GM18867 (cell line): Measurements from ENCODE around the gene NPAS3.
A peak's percentile ranks its signal among the peaks of the same experiment; 100 is the strongest.

Experiments
- ATAC-seq: cut with Tn5 transposase; IDR thresholded peaks from one replicate; pipeline ENCODE4 v1.9.1; 2021; ENCODE audit warnings: mild to moderate bottlenecking, moderate library complexity; ENCODE audit not compliant: unreplicated experiment

NPAS3 gene

DNA sequence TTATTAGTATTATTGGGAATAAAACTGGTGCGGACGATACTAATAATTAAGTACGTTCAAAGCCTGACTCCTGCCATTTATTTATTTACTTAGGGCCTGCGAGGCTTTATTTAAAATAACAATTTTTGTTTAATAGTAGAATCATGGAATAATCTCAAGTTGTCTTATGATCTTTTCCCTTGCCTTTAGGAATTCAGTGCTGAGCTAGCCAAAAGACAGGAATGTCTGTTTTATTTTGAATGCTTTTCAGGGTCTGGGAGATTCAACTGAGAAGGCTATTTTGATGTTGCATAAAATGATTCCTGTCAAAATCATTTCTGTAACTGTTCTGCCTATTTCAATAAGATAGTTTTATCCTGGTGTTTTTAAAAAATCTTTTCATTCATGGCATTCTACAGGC lies 522.4 kb downstream of the NPAS3 start:
- ATAC-seq, result no peak

DNA sequence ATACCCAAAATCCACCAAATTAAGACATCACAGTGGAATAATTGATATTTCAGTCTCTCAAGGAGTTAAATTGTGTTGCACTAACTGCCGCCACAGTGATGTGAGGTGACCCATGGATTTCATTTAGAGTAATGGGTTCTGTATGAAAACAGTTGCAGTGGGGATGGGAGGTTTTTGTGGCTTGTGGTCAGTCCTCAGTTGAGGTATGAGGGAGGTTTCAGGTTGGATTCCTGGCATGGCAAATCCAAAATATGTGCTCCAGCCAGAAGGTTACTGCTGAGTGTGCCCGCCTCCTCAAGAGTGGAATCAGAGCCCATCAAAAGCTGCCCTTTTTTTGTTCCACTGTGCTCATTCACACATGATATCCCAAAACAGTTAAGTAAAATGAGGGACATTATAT lies 525.1 kb downstream of the NPAS3 start:
- ATAC-seq, result no peak

DNA sequence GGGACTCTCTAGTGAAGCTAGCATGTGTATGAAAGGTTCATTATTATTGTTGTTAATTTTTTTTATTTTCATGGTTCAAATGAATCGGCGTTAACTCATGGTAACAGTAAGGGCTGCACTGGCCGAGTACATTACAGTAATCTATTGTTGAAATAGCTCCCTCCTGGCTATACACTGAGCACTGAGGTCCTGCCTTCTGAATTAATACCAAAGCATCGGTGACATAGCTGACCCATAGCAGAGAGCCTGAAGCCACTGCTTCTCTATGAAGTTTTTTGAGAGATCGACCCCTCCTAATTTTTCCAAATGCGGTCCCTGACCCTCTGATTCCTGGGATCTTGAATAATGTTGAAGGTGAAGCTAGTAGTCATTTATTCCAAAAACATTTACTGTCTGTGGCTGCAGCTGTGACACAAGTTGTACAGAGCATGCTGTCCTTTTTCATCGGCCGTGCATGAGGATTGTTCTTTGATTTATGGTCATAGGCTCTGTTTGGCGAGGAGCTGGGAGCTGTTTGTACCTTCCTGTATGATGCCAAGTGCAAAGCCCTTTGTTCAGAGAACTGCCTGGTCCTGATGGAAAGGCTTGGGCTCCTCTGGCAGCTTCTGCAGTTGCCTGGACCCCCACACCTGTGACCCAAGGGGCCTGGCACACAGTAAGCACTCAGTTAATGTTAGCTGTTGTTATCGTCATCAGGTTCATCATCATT lies 525.7 kb downstream of the NPAS3 start:
- ATAC-seq, result no peak

DNA sequence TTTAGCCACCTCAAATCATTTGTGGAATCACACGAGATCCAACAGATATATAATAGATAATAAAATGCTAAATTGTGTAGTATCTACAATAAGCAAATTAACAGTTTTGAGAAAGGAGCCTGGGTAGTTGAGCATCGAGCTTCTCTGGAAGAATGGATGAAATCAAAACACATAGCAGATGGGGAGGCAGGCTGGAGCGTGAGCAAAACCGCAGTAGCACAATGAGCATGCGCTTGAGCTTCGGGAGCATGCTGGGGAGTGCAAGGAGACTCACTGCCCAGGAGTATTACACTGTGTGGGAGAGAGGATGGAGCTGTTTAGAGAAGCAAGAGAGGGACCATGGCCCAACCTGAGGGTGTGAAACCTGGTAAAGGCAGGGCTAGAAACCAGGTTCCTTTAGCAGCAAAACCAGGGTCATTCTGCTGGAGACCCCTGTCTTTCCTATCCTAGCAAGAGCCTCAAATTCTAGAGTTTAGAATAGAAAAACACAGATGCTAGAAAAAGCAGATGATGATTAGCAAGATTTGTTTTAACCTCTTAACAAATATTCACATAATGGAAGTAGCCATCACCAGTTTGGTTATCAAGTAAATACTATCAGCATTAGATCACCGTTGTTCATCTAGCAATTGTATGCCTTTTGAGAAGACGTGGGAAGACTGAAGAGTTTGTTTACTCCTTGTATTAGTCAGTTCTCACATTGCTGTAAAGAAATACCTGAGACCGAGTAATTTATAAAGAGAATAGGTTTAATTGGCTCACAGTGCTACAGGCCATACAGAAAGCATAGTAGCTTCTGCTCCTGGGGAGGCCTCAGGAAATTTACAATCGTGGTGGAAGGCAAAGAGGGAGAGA lies 527.4 kb downstream of the NPAS3 start:
- no peak for ATAC-seq

DNA sequence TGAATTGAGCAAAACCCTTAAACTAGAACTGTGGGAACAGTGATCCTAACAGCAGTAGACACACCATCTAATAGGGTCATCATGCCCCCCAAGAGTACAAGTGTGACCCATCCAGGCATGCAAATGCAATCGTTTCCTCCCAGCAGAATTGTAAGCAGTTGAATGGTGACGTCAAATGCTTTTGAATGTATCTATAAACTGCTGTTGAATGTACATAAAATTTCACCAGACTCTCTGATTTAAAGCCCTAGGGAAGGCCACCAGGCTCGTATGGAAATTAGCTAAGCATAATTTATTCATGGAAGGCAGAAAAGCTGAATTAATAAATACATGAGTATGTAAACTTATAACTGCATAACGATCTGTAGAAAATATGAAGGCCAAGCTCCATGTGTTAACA lies 529.3 kb downstream of the NPAS3 start:
- no peak for ATAC-seq

DNA sequence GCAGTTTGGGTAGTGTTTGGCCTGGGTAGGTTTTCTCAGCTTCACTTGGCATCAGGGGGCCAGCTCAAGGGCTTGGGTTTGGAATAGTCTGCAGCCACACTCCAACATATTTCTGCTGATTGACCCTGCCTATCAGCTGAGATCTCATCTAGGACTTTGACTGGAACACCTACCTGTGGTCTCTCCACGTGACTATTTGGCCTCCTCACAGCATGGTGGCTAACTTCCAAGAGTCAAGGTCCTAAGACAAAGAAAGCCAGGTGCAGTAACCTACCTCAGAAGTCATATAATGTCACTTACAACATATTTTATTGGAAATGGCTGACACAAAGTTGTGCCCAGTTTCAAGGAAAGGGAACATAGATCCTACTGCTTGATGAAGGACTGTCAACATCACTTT lies 531.2 kb downstream of the NPAS3 start:
- no peak for ATAC-seq

DNA sequence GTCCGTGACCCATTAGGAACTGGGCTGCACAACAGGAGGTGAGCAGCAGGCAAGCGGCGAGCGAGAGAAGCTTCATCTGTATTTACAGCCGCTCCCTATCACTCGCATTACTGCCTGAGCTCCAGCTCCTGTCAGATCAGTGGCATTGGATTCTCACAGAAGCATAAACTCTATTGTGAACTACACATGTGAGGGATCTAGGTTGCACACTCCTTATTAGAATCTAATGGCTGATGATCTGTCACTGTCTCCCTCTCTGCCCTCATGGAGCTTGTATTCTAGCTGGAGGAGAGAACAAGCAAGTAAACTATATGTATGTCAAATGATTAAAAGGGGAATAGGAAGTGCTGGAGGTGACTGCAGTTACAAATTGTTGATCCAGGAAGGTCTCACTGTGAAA lies 533.1 kb downstream of the NPAS3 start:
- no peak for ATAC-seq

DNA sequence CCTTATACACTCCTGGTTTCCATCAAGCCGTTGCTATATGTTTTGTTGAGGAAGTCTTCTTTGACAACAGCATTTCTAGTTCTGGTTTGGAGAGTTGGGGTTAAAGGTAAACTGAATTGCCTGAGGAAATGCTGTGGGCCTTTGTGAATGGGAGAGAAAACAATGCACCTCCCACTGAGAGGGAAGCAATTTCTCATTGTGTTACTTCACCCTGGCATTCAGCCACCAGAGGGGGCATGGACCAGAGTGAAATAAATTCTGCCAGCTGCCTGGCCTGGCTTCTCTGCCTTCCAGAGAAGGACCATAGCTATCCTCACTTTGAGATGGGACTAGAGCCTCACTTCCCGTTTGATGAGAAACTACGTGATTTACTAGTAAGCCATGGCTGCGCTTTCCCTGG lies 536.9 kb downstream of the NPAS3 start:
- ATAC-seq, result peak; percentile 55

DNA sequence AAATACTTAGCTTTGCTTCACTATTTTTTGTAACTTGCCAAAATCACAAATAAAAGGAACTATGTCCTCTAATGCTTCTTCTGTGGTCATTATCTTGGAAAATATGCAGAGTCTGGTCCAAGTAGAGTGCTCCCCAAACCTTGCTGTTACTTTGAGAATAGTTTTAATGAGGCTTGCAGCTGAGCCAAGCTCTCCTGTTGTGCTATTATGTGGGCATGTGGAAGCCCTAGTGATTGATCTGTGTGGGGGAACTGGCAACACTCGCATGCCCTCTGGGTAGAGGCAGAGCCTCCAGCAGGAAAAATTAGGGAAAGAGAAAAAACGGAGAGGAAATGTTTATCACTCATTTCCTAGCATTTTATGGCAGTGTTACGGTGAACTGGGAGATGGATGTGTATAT lies 539.1 kb downstream of the NPAS3 start:
- ATAC-seq, result no peak

DNA sequence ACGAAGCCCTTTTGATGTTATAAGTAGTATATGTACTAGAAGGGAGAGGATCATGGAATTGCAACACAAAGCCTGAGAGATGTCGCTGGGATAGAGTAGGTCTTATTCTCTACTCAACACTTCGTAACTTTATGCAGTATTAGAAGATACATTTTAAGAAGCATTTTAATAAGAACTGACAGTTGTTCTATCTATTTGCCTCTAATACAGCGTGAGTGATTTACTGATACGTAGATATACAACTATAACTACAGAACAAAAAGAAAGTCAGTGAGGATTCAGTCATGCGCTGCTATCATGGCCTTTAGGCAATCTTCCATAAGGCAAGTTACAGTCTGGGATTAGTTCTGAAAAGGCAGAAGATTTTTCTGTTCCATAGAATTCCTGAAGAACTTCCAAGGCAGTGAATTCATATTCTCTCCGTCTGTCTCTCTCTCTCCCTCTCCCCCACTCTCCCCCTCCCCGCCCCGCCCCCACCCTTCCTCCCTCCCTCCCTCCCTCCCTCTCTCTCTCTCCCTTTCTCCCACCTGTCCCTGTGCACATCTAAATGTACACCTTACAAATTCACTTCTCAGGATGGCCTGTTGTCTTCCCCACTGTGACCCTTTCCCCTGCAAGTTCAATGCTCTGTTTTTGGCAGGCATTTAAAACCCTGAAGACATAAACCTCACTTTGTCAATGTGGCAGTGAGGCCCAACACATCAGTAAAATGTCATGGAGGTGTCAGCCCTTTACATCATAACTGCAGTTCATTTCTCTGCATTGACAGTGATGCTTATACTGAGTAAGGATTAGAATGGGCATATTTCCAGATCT lies 541.6 kb downstream of the NPAS3 start:
- ATAC-seq, result no peak

DNA sequence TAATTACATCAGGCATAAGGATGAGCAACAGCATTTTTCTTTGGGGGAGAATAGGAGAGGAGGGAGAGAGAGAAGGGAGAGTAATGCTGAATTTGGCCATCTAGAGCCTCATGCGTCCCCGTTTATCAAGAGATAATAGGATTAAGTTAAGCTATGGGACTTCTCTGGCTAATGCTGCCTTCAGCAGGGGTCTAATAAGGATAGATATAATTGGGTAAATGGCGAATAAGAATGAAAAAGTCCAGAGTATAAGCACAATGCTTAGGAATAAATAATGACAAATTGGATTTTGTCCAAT lies 542.2 kb downstream of the NPAS3 start:
- no peak for ATAC-seq

DNA sequence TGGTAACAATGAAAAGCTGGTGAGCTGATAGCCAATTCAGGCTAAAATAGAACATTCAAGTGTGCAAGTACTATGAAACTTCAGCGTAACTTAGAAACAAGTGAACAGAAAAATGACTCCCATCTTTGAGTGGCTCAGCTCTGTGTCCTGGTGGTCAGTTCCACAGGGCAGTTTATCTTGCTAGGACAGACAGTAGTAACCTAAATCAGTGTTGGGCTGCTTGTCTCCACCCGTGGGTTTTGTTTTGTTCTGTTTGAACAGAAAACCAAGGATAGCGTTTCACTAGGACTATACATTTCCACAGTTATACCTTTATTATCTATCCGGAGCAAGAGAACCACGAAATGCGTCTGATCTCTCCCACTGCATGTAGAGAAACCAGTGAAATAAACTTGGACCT lies 544.4 kb downstream of the NPAS3 start:
- ATAC-seq, result no peak

DNA sequence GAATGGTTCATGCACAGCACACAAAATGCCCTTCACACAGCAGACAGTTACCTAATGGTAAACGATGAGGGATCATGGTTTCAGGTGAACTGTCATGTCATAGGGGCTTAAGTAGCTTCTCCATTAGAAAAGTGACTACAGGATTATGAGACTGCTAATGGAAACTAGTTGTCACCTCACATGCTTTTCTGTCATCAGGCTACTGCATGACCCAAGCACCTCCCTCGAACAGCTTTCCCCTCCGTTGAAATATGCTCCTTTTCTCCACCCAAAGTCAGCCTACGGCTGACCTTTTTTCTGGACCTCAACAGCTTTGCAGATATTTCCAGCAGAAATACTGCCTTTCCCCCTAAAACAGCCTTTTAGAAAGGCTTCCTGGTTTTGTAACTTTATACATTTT lies 544.9 kb downstream of the NPAS3 start:
- ATAC-seq, result no peak

DNA sequence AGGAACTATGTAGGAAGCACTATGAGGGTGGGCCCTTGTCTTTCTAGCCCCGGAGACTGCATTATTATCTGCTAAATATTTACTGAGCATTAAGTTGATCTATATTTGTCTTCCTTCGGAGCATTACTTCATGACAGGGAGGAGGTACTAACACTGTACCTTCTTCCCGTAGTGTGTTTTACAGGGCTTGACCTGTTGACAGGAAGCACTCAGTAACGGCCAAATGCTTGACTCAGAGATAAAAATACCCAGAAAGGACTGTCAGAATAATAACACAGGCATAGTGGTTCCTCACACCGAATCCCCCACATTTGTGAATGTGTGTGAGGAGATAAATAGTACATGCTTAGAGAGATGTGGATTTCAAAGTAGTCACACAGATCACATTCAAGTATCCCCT lies 545.6 kb downstream of the NPAS3 start:
- ATAC-seq, result no peak

DNA sequence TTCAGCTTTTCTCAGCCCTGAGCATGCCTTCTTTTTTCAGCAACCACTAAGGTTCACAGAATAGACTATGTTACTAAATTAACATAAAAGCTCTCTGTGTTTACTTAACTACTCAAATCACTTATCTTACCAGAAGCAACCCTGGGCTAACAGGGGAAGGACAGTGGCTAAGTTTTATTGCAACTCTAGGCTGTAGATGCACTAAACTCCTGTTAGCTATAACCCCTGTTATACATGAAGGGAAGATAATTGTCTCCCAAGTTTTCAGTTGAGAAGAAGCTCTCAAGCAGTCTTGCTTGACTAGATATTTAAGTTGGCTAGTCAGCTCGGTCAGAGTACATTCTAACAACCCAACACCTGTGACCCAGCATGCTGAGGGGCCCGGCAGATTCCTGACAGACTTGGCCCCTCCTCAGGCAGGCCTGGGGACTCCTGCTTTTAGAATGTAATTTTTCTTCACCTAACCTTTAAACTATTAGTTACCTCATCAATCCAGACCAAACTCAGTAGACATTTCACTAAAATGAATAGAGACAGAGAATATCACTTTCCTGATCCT lies 547.7 kb downstream of the NPAS3 start:
- ATAC-seq, result no peak

DNA sequence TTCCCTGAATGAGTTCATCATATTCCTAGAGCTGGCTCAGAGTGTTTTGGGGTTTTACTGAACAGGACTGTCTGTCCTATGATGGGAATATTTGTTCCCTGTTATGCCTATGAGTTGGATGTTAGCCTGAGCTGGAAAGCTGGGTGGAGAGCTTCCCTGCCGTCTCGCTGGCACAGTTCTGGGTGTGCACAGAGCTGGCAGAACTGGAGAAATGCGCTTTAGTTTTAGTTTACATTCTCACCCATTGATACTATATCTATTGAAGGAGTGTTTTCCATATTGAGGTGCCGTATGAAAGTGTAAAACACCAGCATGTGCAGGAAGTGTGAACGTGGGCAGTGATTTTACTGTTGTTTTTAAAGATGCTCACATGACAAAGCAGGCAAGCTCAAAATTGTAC lies 549.9 kb downstream of the NPAS3 start:
- no peak for ATAC-seq

DNA sequence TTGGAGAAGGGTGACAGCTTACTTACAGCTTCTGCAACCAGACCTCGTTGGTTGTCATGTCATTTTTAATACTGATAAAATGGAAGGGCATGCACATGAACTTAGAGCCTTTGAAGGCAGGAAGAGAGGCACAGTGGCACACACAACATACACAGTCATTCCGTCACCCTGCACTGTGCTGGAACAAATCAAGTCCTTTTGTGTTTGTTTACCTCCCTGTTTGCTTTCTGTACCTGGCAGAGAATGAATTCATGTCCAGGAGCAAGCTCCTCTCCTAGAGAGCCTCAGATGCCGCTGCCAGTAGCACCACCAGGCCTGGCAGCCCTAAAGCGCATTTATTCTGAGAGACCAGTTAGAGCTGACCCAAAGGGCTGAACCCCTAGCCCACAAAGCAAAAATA lies 551.9 kb downstream of the NPAS3 start:
- ATAC-seq, result no peak

DNA sequence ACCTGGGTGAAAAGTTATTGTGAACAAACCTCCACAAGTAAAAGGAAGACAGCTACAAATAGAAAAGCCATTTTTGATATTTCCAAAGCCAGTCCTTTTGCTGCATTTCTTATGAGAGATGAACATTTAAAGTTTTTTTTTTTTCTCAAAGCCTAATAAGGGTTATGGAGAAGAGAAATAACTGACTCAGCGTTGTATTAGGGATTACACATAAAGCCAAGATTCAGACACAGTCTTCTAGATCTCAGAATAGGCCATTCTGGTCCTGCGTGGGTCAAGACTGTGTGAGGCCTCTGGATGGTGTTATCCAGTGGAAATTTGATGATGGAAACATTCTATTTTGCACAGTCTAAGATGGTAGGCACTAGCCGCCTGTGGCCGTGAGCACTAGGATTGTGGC lies 552.4 kb downstream of the NPAS3 start:
- no peak for ATAC-seq

DNA sequence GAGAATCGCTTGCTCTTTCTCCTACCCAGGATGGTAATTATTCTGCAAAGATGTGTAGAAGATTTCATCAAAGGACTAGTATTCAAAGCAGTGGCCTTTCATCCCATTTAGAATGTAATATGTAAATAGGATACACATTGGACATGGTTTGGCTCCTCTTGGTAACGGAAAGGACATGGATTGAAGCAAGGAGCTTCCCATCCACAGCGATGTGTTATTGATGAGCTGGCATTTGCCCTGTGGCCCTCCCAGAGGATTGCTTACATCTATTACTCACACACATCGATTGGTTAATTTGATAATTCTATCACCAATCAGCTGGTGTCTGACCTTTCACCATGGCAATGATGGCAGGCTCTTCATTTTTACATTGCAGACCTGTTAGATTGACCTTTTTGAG lies 553.8 kb downstream of the NPAS3 start:
- no peak for ATAC-seq

DNA sequence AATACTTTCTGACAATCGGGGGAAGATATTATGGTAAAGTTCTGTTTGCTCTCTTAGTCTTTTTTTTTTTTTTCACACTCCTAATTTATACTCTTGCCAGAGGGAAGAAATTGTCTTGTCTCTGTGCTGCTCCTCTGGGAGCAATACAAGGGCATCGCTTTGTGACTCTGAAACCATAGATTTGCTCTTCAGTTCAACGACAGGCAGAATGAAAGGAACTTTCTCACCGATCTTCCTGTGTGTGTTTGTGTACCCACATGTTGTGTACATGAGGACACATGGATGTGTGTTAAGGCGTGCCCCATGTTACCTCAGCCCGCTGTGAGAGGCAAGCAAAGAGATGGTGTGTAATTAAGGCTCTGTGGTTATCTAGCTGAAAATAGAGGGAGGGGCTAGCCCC lies 554.6 kb downstream of the NPAS3 start:
- no peak for ATAC-seq

DNA sequence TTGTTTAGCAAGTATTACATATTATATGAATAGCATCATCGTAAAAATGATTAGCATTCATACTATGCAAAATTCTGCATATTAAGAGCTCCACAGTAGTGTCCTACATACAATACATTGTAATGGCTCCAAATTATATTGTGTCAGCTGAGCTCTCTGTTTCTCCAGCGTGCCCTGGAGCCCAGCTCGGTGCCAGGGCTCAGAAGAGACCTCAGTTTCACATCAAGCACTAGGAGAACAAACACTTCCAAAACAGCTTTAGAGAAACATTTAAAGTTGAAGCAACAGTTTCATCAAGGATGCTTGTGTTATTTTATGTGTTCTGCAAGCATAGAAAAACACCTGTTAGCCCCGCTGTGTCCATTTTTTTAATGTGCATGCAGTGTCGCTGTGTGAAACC lies 555.3 kb downstream of the NPAS3 start:
- ATAC-seq, result no peak

DNA sequence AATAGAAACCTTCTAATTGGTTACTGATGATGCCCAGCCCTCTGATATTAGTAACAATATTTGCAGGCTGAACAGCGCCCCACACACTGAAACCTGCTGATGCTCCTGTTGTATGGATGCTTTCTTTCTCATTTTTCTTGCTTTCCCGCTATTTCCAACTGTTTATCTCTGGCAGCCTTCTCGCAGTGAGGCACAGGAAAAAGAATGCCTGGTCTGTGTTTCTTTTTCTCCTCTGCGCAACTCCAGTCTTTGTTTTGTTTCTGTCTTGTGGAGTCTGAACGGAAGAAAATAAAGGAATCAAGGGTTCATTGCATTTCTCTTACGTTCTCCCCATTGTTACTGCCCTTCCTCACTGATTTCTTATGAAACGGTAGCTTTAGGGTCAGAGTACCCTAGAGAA lies 561.0 kb downstream of the NPAS3 start:
- no peak for ATAC-seq
